H1 (cell line): ENCODE measurements around the gene SNX25. TPM values are rescaled to one million over a fixed set of nuclear protein-coding genes. Genes with fewer than 3 reads are reported as not detected.

Source experiments
- BRCA1 ChIP-seq: IDR thresholded peaks from 2 replicates; pipeline ENCODE4 v1.6.1; 2012; ENCODE audit warnings: low read depth, low read length, improper control_type of control experiment
- CBX8 ChIP-seq: fragments of 300-800, 300-1000 bp; sonication (generic); IDR thresholded peaks from 2 replicates; pipeline ENCODE4 v1.7.1; 2016; ENCODE audit warnings: low read depth, low read length, borderline replicate concordance
- JUND ChIP-seq: IDR thresholded peaks from 2 replicates; pipeline ENCODE4 v1.6.1; 2011; ENCODE audit warnings: mild to moderate bottlenecking, improper control_type of control experiment, low read length
- NRF1 ChIP-seq: IDR thresholded peaks from 2 replicates; pipeline ENCODE4 v1.6.1; 2011; ENCODE audit warnings: mild to moderate bottlenecking, low read depth, low read length, improper control_type of control experiment
- POLR2A ChIP-seq, 2 experiments: IDR thresholded peaks; 1 replicate in 1 of 2; 2 replicates in 1 of 2; pipeline ENCODE4 v1.6.1; 2011; ENCODE audit warnings: low read depth in 2 of 2, low read length in 2 of 2, mild to moderate bottlenecking in 2 of 2; ENCODE audit errors: control extremely low read depth in 1 of 2
- POU5F1 ChIP-seq: IDR thresholded peaks from 2 replicates; pipeline ENCODE4 v1.6.1; 2011; ENCODE audit warnings: low read depth, mild to moderate bottlenecking, low read length, moderate library complexity
- RXRA ChIP-seq: IDR thresholded peaks from 2 replicates; pipeline ENCODE4 v1.6.1; 2011; ENCODE audit warnings: low read depth, mild to moderate bottlenecking, low read length, moderate library complexity; ENCODE audit not compliant: insufficient read depth
- SAP30 ChIP-seq: fragments of 300-600 bp; sonication (generic); IDR thresholded peaks from 2 replicates; pipeline ENCODE4 v1.7.1; 2012; ENCODE audit warnings: low read length, moderate library complexity, mild to moderate bottlenecking, inconsistent platforms; ENCODE audit not compliant: insufficient read depth, insufficient replicate concordance
- SP4 ChIP-seq: IDR thresholded peaks from 2 replicates; pipeline ENCODE4 v1.6.1; 2012; ENCODE audit warnings: low read length, inconsistent platforms
- SUZ12 ChIP-seq: fragments of 200-600 bp; sonication (generic); IDR thresholded peaks from 2 replicates; pipeline ENCODE4 v1.6.1; 2012; ENCODE audit warnings: mild to moderate bottlenecking, inconsistent platforms, low read length, moderate library complexity, mixed read lengths
- polyA plus RNA-seq, 7 experiments: library from polyadenylated mRNA; depleted of rRNA in 3 of 7; stranded (reverse) in 5 of 7; unstranded in 2 of 7; fragments of >200 nt in 5 of 7; fragments of 200-250 nt in 2 of 7; gene quantifications; 1 replicate in 5 of 7; 2 replicates in 1 of 7; 4 replicates in 1 of 7; pipeline versions ENCODE4 v1.2.1 to v1.2.3, GENCODE V29; 2011 to 2013; ENCODE audit warnings: missing spikeins in 2 of 7, mixed read lengths in 2 of 7
- total RNA-seq: library from RNA; stranded (reverse); fragmentation: NEBNext Ultra II Directional; extraction: Animal tissue kit (Norgen Biotek cat#: 25700); gene quantifications from 2 replicates; pipeline ENCODE4 v1.2.1, GENCODE V29; 2021
- TF ChIP-seq, protein P1 (sequence below): fragments of 300-600 bp; sonication (generic); IDR thresholded peaks from 2 replicates; pipeline ENCODE4 v1.7.1; 2012; ENCODE audit warnings: low read length, moderate library complexity, mild to moderate bottlenecking, inconsistent platforms; ENCODE audit not compliant: insufficient replicate concordance
- TF ChIP-seq, protein P2 (sequence below): IDR thresholded peaks from 2 replicates; pipeline ENCODE4 v1.6.1; 2012; ENCODE audit warnings: inconsistent platforms

The SNX25 gene
- total and polyA plus RNA-seq, 2 of the 8 experiments (the other 6 are each of a cell fraction or from before 2014, with no cell fraction given), result 5.4 to 19.9 TPM

GRCh38 chr4:185328586-185328985 is 119.2 kb downstream of the SNX25 start (continued):
- TF ChIP-seq, protein P1, sequence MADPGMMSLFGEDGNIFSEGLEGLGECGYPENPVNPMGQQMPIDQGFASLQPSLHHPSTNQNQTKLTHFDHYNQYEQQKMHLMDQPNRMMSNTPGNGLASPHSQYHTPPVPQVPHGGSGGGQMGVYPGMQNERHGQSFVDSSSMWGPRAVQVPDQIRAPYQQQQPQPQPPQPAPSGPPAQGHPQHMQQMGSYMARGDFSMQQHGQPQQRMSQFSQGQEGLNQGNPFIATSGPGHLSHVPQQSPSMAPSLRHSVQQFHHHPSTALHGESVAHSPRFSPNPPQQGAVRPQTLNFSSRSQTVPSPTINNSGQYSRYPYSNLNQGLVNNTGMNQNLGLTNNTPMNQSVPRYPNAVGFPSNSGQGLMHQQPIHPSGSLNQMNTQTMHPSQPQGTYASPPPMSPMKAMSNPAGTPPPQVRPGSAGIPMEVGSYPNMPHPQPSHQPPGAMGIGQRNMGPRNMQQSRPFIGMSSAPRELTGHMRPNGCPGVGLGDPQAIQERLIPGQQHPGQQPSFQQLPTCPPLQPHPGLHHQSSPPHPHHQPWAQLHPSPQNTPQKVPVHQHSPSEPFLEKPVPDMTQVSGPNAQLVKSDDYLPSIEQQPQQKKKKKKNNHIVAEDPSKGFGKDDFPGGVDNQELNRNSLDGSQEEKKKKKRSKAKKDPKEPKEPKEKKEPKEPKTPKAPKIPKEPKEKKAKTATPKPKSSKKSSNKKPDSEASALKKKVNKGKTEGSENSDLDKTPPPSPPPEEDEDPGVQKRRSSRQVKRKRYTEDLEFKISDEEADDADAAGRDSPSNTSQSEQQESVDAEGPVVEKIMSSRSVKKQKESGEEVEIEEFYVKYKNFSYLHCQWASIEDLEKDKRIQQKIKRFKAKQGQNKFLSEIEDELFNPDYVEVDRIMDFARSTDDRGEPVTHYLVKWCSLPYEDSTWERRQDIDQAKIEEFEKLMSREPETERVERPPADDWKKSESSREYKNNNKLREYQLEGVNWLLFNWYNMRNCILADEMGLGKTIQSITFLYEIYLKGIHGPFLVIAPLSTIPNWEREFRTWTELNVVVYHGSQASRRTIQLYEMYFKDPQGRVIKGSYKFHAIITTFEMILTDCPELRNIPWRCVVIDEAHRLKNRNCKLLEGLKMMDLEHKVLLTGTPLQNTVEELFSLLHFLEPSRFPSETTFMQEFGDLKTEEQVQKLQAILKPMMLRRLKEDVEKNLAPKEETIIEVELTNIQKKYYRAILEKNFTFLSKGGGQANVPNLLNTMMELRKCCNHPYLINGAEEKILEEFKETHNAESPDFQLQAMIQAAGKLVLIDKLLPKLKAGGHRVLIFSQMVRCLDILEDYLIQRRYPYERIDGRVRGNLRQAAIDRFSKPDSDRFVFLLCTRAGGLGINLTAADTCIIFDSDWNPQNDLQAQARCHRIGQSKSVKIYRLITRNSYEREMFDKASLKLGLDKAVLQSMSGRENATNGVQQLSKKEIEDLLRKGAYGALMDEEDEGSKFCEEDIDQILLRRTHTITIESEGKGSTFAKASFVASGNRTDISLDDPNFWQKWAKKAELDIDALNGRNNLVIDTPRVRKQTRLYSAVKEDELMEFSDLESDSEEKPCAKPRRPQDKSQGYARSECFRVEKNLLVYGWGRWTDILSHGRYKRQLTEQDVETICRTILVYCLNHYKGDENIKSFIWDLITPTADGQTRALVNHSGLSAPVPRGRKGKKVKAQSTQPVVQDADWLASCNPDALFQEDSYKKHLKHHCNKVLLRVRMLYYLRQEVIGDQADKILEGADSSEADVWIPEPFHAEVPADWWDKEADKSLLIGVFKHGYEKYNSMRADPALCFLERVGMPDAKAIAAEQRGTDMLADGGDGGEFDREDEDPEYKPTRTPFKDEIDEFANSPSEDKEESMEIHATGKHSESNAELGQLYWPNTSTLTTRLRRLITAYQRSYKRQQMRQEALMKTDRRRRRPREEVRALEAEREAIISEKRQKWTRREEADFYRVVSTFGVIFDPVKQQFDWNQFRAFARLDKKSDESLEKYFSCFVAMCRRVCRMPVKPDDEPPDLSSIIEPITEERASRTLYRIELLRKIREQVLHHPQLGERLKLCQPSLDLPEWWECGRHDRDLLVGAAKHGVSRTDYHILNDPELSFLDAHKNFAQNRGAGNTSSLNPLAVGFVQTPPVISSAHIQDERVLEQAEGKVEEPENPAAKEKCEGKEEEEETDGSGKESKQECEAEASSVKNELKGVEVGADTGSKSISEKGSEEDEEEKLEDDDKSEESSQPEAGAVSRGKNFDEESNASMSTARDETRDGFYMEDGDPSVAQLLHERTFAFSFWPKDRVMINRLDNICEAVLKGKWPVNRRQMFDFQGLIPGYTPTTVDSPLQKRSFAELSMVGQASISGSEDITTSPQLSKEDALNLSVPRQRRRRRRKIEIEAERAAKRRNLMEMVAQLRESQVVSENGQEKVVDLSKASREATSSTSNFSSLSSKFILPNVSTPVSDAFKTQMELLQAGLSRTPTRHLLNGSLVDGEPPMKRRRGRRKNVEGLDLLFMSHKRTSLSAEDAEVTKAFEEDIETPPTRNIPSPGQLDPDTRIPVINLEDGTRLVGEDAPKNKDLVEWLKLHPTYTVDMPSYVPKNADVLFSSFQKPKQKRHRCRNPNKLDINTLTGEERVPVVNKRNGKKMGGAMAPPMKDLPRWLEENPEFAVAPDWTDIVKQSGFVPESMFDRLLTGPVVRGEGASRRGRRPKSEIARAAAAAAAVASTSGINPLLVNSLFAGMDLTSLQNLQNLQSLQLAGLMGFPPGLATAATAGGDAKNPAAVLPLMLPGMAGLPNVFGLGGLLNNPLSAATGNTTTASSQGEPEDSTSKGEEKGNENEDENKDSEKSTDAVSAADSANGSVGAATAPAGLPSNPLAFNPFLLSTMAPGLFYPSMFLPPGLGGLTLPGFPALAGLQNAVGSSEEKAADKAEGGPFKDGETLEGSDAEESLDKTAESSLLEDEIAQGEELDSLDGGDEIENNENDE, result no peak
- TF ChIP-seq SAP30, result no peak
- no peak for TF ChIP-seq POU5F1
- TF ChIP-seq NRF1, result no peak
- TF ChIP-seq BRCA1, result no peak
- TF ChIP-seq POLR2A (IDR thresholded peaks at IDR 0.05; ENCODE audit: control extremely low read depth in 1 of 2, low read depth in 2 of 2, low read length in 2 of 2), result no peak
- no peak for TF ChIP-seq JUND
- TF ChIP-seq, protein P2, sequence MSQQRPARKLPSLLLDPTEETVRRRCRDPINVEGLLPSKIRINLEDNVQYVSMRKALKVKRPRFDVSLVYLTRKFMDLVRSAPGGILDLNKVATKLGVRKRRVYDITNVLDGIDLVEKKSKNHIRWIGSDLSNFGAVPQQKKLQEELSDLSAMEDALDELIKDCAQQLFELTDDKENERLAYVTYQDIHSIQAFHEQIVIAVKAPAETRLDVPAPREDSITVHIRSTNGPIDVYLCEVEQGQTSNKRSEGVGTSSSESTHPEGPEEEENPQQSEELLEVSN, result no peak
- TF ChIP-seq RXRA, result no peak
- TF ChIP-seq SUZ12, result no peak
- TF ChIP-seq SP4, result no peak
- TF ChIP-seq CBX8, result no peak
